Nephron progenitor cell (in vitro differentiated cells): Measurements from ENCODE around the gene TRABD2B.

ENCODE experiments used
- DNase-seq: peaks from one replicate; pipeline ENCODE4 v3.0.0; 2021
- H3K27ac Mint-ChIP-seq: 2 replicates; pipeline ENCODE4 v1.8.0; 2021; ENCODE audit warnings: mild to moderate bottlenecking, moderate library complexity, mixed read lengths
- H3K27me3 Mint-ChIP-seq: 2 replicates; pipeline ENCODE4 v1.8.0; 2021; ENCODE audit warnings: mild to moderate bottlenecking, low read depth, mixed read lengths; ENCODE audit not compliant: poor library complexity
- H3K36me3 Mint-ChIP-seq: 2 replicates; pipeline ENCODE4 v1.8.0; 2021; ENCODE audit warnings: low read depth, mixed read lengths
- H3K4me1 Mint-ChIP-seq: 2 replicates; pipeline ENCODE4 v1.8.0; 2021; ENCODE audit warnings: mixed read lengths
- H3K4me3 Mint-ChIP-seq: 2 replicates; pipeline ENCODE4 v1.8.0; 2021; ENCODE audit warnings: mild to moderate bottlenecking, moderate library complexity, mixed read lengths
- H3K9me3 Mint-ChIP-seq: 2 replicates; pipeline ENCODE4 v1.8.0; 2021; ENCODE audit warnings: mild to moderate bottlenecking, moderate library complexity, mixed read lengths
- CTCF ChIP-seq: fragments of 200-600 bp; sonication (generic); IDR thresholded peaks from 2 replicates; pipeline ENCODE4 v1.5.0; 2021; ENCODE audit warnings: antibody characterized with exemption

Gene TRABD2B

GRCh38 chr1:47950471-47950870 is 46.7 kb downstream of the TRABD2B start:
- Mint-ChIP-seq H3K36me3 (no peaks in the 10 kb centered on the region), H3K4me1 (peaks cover 37% of the 10 kb centered on the region), H3K4me3 (no peak overlapping the region), H3K27ac (peak overlapping the region; percentile 30), H3K27me3 (peaks cover 17% of the 10 kb centered on the region), H3K9me3 (peaks cover 1% of the 10 kb centered on the region)
- no peak for DNase-seq
- no peak for TF ChIP-seq CTCF

- H3K36me3 Mint-ChIP-seq = no peaks in the 10 kb centered on the region
- peak; percentile 18 for TF ChIP-seq CTCF
- peaks cover 19% of the 10 kb centered on the region for H3K27me3 Mint-ChIP-seq
- no peak overlapping the region for H3K27ac Mint-ChIP-seq
- no peaks in the 10 kb centered on the region for H3K9me3 Mint-ChIP-seq
- DNase-seq = no peak
- no peak overlapping the region for H3K4me3 Mint-ChIP-seq
- H3K4me1 Mint-ChIP-seq = peaks cover 28% of the 10 kb centered on the region
Observed at GRCh38 chr1:47948126-47948525, 49.1 kb downstream of the TRABD2B start.

- H3K9me3 Mint-ChIP-seq = no peaks in the 10 kb centered on the region
- DNase-seq = no peak
- H3K27me3 Mint-ChIP-seq = peaks cover 19% of the 10 kb centered on the region
- H3K27ac Mint-ChIP-seq = no peak overlapping the region
- no peaks in the 10 kb centered on the region for H3K36me3 Mint-ChIP-seq
- no peak overlapping the region for H3K4me3 Mint-ChIP-seq
- peaks cover 28% of the 10 kb centered on the region for H3K4me1 Mint-ChIP-seq
- no peak for TF ChIP-seq CTCF
Observed at GRCh38 chr1:47947531-47947930, 49.7 kb downstream of the TRABD2B start.

DNA sequence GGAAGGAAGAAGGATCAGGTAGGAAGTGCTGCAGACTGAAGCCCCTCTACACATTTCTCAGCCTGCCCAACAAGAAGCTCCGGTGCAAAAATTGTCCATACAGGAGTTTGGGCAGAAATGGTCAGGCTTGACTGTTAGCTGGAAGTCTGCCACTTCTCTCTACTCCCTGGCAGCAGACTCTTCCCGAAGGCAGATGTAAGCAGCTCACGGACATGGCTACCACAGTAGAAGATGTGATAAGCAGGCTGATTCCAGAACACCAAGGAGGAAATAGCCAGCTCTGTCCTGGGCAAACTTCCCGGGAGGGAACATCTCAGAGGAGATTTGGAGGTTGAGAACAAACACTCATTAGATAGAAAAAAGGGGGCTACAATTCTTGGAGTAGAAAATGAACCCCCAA is 52.6 kb downstream of the TRABD2B start:
- Mint-ChIP-seq H3K4me1 (peaks cover 15% of the 10 kb centered on the region), H3K27me3 (peaks cover 24% of the 10 kb centered on the region), H3K36me3 (peaks cover 5% of the 10 kb centered on the region), H3K27ac (no peak overlapping the region), H3K4me3 (no peak overlapping the region), H3K9me3 (no peaks in the 10 kb centered on the region)
- TF ChIP-seq CTCF = no peak
- DNase-seq = no peak

GRCh38 chr1:47942240-47942629 is 55.0 kb downstream of the TRABD2B start:
- Mint-ChIP-seq H3K27ac (no peak overlapping the region), H3K4me3 (no peak overlapping the region), H3K4me1 (peaks cover 1% of the 10 kb centered on the region), H3K36me3 (peaks cover 5% of the 10 kb centered on the region), H3K9me3 (no peaks in the 10 kb centered on the region), H3K27me3 (peaks cover 25% of the 10 kb centered on the region)
- DNase-seq = no peak
- TF ChIP-seq CTCF = no peak

DNA sequence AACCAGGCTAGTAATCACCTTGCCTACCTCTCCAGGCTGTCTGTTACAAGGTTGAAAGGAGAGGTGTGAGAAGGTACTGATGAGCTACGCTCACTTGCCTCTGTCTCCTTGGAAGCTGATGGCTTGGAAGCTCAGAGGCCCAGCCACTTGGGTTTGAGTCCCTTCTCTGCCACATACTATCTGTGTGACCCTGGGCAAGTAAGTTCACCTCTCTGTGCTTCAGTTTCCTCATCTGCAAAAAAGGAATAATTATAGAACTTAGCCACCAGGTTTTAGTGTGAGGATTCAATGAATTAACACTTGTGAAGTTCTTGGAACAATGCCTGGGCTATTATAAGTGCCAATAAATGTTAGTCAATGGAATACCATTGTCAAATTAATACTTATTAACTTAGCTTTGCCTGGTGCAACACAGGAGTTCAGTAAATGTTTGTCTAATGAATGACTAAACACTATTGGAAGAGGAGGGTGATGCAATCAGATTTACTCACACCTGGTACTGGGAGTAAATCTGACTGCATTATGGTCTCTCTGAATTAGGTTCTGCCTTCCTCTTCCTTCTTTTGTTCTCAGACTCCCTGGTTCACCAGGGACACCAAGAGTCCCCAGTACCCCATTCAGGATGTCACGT is 55.5 kb downstream of the TRABD2B start:
- no peak for DNase-seq
- H3K27me3 Mint-ChIP-seq = peaks cover 21% of the 10 kb centered on the region
- H3K36me3 Mint-ChIP-seq = peaks cover 5% of the 10 kb centered on the region
- H3K4me1 Mint-ChIP-seq = no peaks in the 10 kb centered on the region
- H3K9me3 Mint-ChIP-seq = no peaks in the 10 kb centered on the region
- TF ChIP-seq CTCF = no peak
- H3K27ac Mint-ChIP-seq = no peak overlapping the region
- no peak overlapping the region for H3K4me3 Mint-ChIP-seq
